SK-N-SH treated with all-trans-retinoic acid at 6 μM for 48 hours (cell line): Measurements from ENCODE around the gene SPATA46.

Source experiments
- ATAC-seq: fragments of 200-7000 bp; cut with Tn5 transposase; 3 replicates; pipeline ENCODE4 v1.9.1; 2020; ENCODE audit warnings: mild to moderate bottlenecking, moderate library complexity
- CREB5 ChIP-seq: fragments of 250-450 bp; sonication (Bioruptor Pico); IDR thresholded peaks from 2 replicates; pipeline ENCODE4 v1.5.1; 2020; ENCODE audit warnings: low read depth, mild to moderate bottlenecking, moderate library complexity
- CSDC2 ChIP-seq: fragments of 250-450 bp; sonication (Bioruptor Pico); IDR thresholded peaks from 2 replicates; pipeline ENCODE4 v1.5.0; 2020; ENCODE audit warnings: mild to moderate bottlenecking, moderate library complexity
- RARB ChIP-seq: fragments of 250-450 bp; sonication (Bioruptor Pico); IDR thresholded peaks from 2 replicates; pipeline ENCODE4 v1.8.0; 2021; ENCODE audit warnings: mild to moderate bottlenecking, moderate library complexity
- SNAI2 ChIP-seq: fragments of 250-450 bp; sonication (Bioruptor Pico); IDR thresholded peaks from 2 replicates; pipeline ENCODE4 v1.5.0; 2020; ENCODE audit warnings: mild to moderate bottlenecking, moderate library complexity
- TCF4 ChIP-seq: fragments of 250-450 bp; sonication (Bioruptor Pico); IDR thresholded peaks from 2 replicates; pipeline ENCODE4 v1.8.0; 2021; ENCODE audit warnings: mild to moderate bottlenecking, moderate library complexity, borderline replicate concordance
- ZC3H10 ChIP-seq: fragments of 250-450 bp; sonication (Bioruptor Pico); IDR thresholded peaks from 2 replicates; pipeline ENCODE4 v1.5.1; 2021; ENCODE audit warnings: mild to moderate bottlenecking, moderate library complexity
- ZNF70 ChIP-seq: fragments of 450-650 bp; formaldehyde crosslinking; IDR thresholded peaks from 2 replicates; pipeline ENCODE4 v1.5.0; 2020; ENCODE audit warnings: mild to moderate bottlenecking, moderate library complexity
- ZNF8 ChIP-seq: fragments of 450-650 bp; formaldehyde crosslinking; IDR thresholded peaks from 2 replicates; pipeline ENCODE4 v1.5.0; 2020; ENCODE audit warnings: mild to moderate bottlenecking, moderate library complexity
- TF ChIP-seq, protein P1 (sequence below): fragments of 250-450 bp; sonication (Bioruptor Pico); IDR thresholded peaks from 2 replicates; pipeline ENCODE4 v1.5.0; 2020; ENCODE audit warnings: mild to moderate bottlenecking, moderate library complexity

Gene SPATA46

DNA sequence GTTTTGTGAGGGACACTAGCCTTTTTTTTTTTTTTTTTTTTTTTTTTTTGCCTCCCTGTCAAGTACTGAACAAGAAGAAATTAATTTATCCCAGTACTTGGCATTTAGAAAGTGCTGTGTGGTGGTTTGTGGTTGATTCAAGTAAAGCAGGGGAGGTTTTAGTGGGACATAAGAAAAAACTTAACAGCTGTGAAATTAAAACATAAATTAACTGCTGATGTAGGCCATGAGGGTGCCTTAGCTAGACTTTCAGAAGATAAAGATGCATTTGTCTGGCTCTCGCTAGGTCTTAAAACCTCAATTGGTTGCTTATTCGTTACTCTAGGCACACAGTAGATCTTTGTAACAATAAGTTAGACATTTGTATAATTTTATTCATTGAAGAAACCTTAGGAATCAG, 52.3 kb downstream of the SPATA46 start:
- no peak for ATAC-seq
- no peak for TF ChIP-seq ZC3H10 (CRISPR knock-in tag)
- no peak for TF ChIP-seq ZNF8 (CRISPR knock-in tag)
- no peak for TF ChIP-seq RARB (CRISPR knock-in tag)
- TF ChIP-seq TCF4 (CRISPR knock-in tag), result no peak
- no peak for TF ChIP-seq ZNF70 (CRISPR knock-in tag)
- TF ChIP-seq, protein P1, sequence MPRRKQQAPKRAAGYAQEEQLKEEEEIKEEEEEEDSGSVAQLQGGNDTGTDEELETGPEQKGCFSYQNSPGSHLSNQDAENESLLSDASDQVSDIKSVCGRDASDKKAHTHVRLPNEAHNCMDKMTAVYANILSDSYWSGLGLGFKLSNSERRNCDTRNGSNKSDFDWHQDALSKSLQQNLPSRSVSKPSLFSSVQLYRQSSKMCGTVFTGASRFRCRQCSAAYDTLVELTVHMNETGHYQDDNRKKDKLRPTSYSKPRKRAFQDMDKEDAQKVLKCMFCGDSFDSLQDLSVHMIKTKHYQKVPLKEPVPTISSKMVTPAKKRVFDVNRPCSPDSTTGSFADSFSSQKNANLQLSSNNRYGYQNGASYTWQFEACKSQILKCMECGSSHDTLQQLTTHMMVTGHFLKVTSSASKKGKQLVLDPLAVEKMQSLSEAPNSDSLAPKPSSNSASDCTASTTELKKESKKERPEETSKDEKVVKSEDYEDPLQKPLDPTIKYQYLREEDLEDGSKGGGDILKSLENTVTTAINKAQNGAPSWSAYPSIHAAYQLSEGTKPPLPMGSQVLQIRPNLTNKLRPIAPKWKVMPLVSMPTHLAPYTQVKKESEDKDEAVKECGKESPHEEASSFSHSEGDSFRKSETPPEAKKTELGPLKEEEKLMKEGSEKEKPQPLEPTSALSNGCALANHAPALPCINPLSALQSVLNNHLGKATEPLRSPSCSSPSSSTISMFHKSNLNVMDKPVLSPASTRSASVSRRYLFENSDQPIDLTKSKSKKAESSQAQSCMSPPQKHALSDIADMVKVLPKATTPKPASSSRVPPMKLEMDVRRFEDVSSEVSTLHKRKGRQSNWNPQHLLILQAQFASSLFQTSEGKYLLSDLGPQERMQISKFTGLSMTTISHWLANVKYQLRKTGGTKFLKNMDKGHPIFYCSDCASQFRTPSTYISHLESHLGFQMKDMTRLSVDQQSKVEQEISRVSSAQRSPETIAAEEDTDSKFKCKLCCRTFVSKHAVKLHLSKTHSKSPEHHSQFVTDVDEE, result no peak
- no peak for TF ChIP-seq SNAI2
- no peak for TF ChIP-seq CSDC2 (CRISPR knock-in tag)
- TF ChIP-seq CREB5 (CRISPR knock-in tag), result no peak
